ENCODE results near the gene EPB41. TPM values are rescaled to one million over a fixed set of nuclear protein-coding genes. Genes with fewer than 3 reads are reported as not detected.
"Not testable (repeated sequence)": the region's sequence is repeated elsewhere in the genome, so short reads cannot be mapped to it uniquely, and the experiment has no call there.

Gene EPB41
- total and polyA plus RNA-seq, 2 donors = 18.6 to 98.0 TPM

- H3K27ac ChIP-seq (ENCODE audit: low read depth in 1 of 2, low read length in 1 of 2) = peak overlapping the region; percentile 92 to 94
Measured at GRCh38 chr1:28928314-28928941, 14.1 kb downstream of the EPB41 start.

GRCh38 chr1:28933277-28933676 lies 18.9 kb downstream of the EPB41 start:
- Histone ChIP-seq H3K9me3 (ENCODE audit: control insufficient read depth in 2 of 2, insufficient read depth in 1 of 2, low read length in 1 of 2) (no peaks in the 10 kb centered on the region), H3K27me3 (ENCODE audit: control insufficient read depth in 2 of 2, insufficient read depth in 1 of 2, low read length in 1 of 2) (no peaks in the 10 kb centered on the region), H3K4me3 (ENCODE audit: low read length in 2 of 2) (no peak overlapping the region), H3K36me3 (ENCODE audit: control insufficient read depth in 2 of 2, insufficient read depth in 2 of 2, low read length in 1 of 2) (peaks cover 0 to 3% of the 10 kb centered on the region in 2 donors), H3K4me1 (ENCODE audit: control insufficient read depth in 2 of 2, insufficient read depth in 2 of 2, low read length in 2 of 2) (peaks cover 16 to 31% of the 10 kb centered on the region in 2 donors), H3K27ac (ENCODE audit: low read depth in 1 of 2, low read length in 1 of 2) (no peak overlapping the region)
- 79% methylated on average over 2 of the region's 2 CpGs for WGBS
- peak in 1 of 9 donors; percentile 27 for DNase-seq (ENCODE audit: low read depth in 6 of 9, low spot score in 9 of 9)

More at GRCh38 chr1:28928314-28928941, 14.1 kb downstream of the EPB41 start:
- Histone ChIP-seq H3K4me3 (ENCODE audit: low read length in 2 of 2) (peak overlapping the region; percentile 26 to 39), H3K36me3 (ENCODE audit: control insufficient read depth in 2 of 2, insufficient read depth in 2 of 2, low read length in 1 of 2) (no peaks in the 10 kb centered on the region), H3K27me3 (ENCODE audit: control insufficient read depth in 2 of 2, insufficient read depth in 1 of 2, low read length in 1 of 2) (no peaks in the 10 kb centered on the region), H3K4me1 (ENCODE audit: control insufficient read depth in 2 of 2, insufficient read depth in 2 of 2, low read length in 2 of 2) (peaks cover 33 to 52% of the 10 kb centered on the region in 2 donors), H3K9me3 (ENCODE audit: control insufficient read depth in 2 of 2, insufficient read depth in 1 of 2, low read length in 1 of 2) (no peaks in the 10 kb centered on the region)
- 33% methylated on average over 2 of the region's 2 CpGs for WGBS
- peak in 4 of 9 donors; percentile 19 to 55 (median 31) for DNase-seq (ENCODE audit: low read depth in 6 of 9, low spot score in 9 of 9)

GRCh38 chr1:28933918-28934317 lies 19.5 kb downstream of the EPB41 start:
- Histone ChIP-seq H3K27me3 (ENCODE audit: control insufficient read depth in 2 of 2, insufficient read depth in 1 of 2, low read length in 1 of 2) (no peaks in the 10 kb centered on the region), H3K36me3 (ENCODE audit: control insufficient read depth in 2 of 2, insufficient read depth in 2 of 2, low read length in 1 of 2) (peaks cover 0 to 3% of the 10 kb centered on the region in 2 donors), H3K9me3 (ENCODE audit: control insufficient read depth in 2 of 2, insufficient read depth in 1 of 2, low read length in 1 of 2) (no peaks in the 10 kb centered on the region), H3K4me3 (ENCODE audit: low read length in 2 of 2) (no peak overlapping the region), H3K4me1 (ENCODE audit: control insufficient read depth in 2 of 2, insufficient read depth in 2 of 2, low read length in 2 of 2) (peaks cover 16 to 25% of the 10 kb centered on the region in 2 donors), H3K27ac (ENCODE audit: low read depth in 1 of 2, low read length in 1 of 2) (no peak overlapping the region)
- no peak for DNase-seq (ENCODE audit: low read depth in 6 of 9, low spot score in 9 of 9)

- Histone ChIP-seq H3K36me3 (ENCODE audit: control insufficient read depth in 2 of 2, insufficient read depth in 2 of 2, low read length in 1 of 2) (peaks cover 0 to 3% of the 10 kb centered on the region in 2 donors), H3K27ac (ENCODE audit: low read depth in 1 of 2, low read length in 1 of 2) (no peak overlapping the region), H3K9me3 (ENCODE audit: control insufficient read depth in 2 of 2, insufficient read depth in 1 of 2, low read length in 1 of 2) (no peaks in the 10 kb centered on the region), H3K27me3 (ENCODE audit: control insufficient read depth in 2 of 2, insufficient read depth in 1 of 2, low read length in 1 of 2) (no peaks in the 10 kb centered on the region), H3K4me1 (ENCODE audit: control insufficient read depth in 2 of 2, insufficient read depth in 2 of 2, low read length in 2 of 2) (peaks cover 12 to 18% of the 10 kb centered on the region in 2 donors), H3K4me3 (ENCODE audit: low read length in 2 of 2) (no peak overlapping the region)
- 97% methylated on average over 5 of the region's 5 CpGs for WGBS
- DNase-seq (ENCODE audit: low read depth in 6 of 9, low spot score in 9 of 9) = no peak
Measured at GRCh38 chr1:28934676-28935075, 20.3 kb downstream of the EPB41 start.

DNA sequence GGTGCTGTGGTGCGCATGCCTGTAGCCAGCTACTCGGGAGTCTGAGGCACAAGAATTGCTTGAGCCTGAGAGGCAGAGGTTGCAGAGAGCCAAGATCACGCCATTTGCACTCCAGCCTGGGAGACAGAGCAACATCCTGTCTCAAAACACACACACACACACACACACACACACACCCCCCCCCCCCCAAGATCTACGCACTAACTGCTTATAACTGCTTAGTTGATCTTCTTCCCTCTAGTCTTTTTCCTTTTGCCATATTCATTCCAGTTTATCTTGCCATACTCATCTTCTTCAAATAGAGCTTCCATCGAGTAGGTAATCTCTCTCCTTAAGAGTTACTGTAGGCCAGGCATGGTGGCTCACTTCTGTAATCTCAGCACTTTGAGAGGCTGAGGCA lies 20.9 kb downstream of the EPB41 start:
- Histone ChIP-seq H3K36me3 (ENCODE audit: control insufficient read depth in 2 of 2, insufficient read depth in 2 of 2, low read length in 1 of 2) (peaks cover 0 to 3% of the 10 kb centered on the region in 2 donors), H3K4me3 (ENCODE audit: low read length in 2 of 2) (no peak overlapping the region), H3K4me1 (ENCODE audit: control insufficient read depth in 2 of 2, insufficient read depth in 2 of 2, low read length in 2 of 2) (peaks cover 7 to 12% of the 10 kb centered on the region in 2 donors), H3K27me3 (ENCODE audit: control insufficient read depth in 2 of 2, insufficient read depth in 1 of 2, low read length in 1 of 2) (no peaks in the 10 kb centered on the region), H3K9me3 (ENCODE audit: control insufficient read depth in 2 of 2, insufficient read depth in 1 of 2, low read length in 1 of 2) (no peaks in the 10 kb centered on the region), H3K27ac (ENCODE audit: low read depth in 1 of 2, low read length in 1 of 2) (no peak overlapping the region)
- DNase-seq (ENCODE audit: low read depth in 6 of 9, low spot score in 9 of 9) = peak in 1 of 9 donors; percentile 22
- 92% methylated on average over 5 of the region's 5 CpGs for WGBS

DNA sequence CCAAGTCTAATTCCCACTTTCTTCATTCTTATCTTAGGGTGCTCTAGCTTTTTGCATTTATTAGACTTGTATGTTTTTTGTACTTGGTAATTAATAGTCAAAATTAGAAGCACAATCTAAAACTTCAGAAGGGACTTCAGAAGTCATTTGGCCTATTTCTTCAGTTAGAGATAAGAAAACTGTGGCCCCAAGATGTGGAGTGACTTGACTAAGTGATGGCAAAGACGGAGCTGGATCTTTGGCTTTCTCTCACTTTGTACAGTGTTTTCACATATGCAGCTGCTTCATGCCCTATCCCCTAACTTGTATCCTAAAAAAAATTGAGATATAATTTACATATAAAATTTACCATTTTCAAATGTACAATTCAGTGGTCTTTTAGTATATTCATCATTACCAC lies 21.7 kb downstream of the EPB41 start:
- DNase-seq (ENCODE audit: low read depth in 6 of 9, low spot score in 9 of 9) = no peak
- WGBS = 93% methylated on average over 1 of the region's 1 CpG
- peaks cover 6 to 11% of the 10 kb centered on the region in 2 donors for H3K4me1 ChIP-seq (ENCODE audit: control insufficient read depth in 2 of 2, insufficient read depth in 2 of 2, low read length in 2 of 2)

DNA sequence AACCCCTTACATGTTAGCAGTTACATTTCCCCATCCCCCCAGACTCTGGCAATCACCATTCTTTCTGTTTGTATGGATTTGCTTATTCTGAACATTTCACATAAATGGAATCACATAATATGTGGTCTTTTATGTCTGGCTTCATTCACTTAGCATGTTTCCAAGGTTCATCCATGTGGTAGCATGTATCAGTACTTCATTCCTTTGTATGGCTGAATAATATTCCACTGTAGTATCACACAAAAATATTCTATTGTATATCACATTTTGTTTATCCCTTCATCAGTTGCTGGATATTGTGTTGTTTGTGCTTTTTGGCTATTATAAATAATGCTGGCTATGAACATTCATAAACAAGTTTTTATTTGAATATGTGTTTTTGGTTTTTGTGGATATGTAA lies 22.2 kb downstream of the EPB41 start:
- Histone ChIP-seq H3K4me1 (ENCODE audit: control insufficient read depth in 2 of 2, insufficient read depth in 2 of 2, low read length in 2 of 2) (peaks cover 6 to 11% of the 10 kb centered on the region in 2 donors), H3K27ac (ENCODE audit: low read depth in 1 of 2, low read length in 1 of 2) (no peak overlapping the region), H3K36me3 (ENCODE audit: control insufficient read depth in 2 of 2, insufficient read depth in 2 of 2, low read length in 1 of 2) (peaks cover 0 to 3% of the 10 kb centered on the region in 2 donors), H3K4me3 (ENCODE audit: low read length in 2 of 2) (no peak overlapping the region), H3K9me3 (ENCODE audit: control insufficient read depth in 2 of 2, insufficient read depth in 1 of 2, low read length in 1 of 2) (no peaks in the 10 kb centered on the region), H3K27me3 (ENCODE audit: control insufficient read depth in 2 of 2, insufficient read depth in 1 of 2, low read length in 1 of 2) (no peaks in the 10 kb centered on the region)
- no peak for DNase-seq (ENCODE audit: low read depth in 6 of 9, low spot score in 9 of 9)

More for the DNA sequence above, 21.7 kb downstream of the EPB41 start:
- no peak overlapping the region for H3K4me3 ChIP-seq (ENCODE audit: low read length in 2 of 2)
- H3K36me3 ChIP-seq (ENCODE audit: control insufficient read depth in 2 of 2, insufficient read depth in 2 of 2, low read length in 1 of 2) = peaks cover 0 to 3% of the 10 kb centered on the region in 2 donors
- H3K9me3 ChIP-seq (ENCODE audit: control insufficient read depth in 2 of 2, insufficient read depth in 1 of 2, low read length in 1 of 2) = no peaks in the 10 kb centered on the region
- no peaks in the 10 kb centered on the region for H3K27me3 ChIP-seq (ENCODE audit: control insufficient read depth in 2 of 2, insufficient read depth in 1 of 2, low read length in 1 of 2)
- no peak overlapping the region for H3K27ac ChIP-seq (ENCODE audit: low read depth in 1 of 2, low read length in 1 of 2)

GRCh38 chr1:28943581-28943980 lies 29.2 kb downstream of the EPB41 start:
- H3K36me3 ChIP-seq (ENCODE audit: control insufficient read depth in 2 of 2, insufficient read depth in 2 of 2, low read length in 1 of 2); H3K4me3 ChIP-seq (ENCODE audit: low read length in 2 of 2); H3K27me3 ChIP-seq (ENCODE audit: control insufficient read depth in 2 of 2, insufficient read depth in 1 of 2, low read length in 1 of 2); H3K9me3 ChIP-seq (ENCODE audit: control insufficient read depth in 2 of 2, insufficient read depth in 1 of 2, low read length in 1 of 2); DNase-seq (ENCODE audit: low read depth in 6 of 9, low spot score in 9 of 9); H3K4me1 ChIP-seq (ENCODE audit: control insufficient read depth in 2 of 2, insufficient read depth in 2 of 2, low read length in 2 of 2); H3K27ac ChIP-seq (ENCODE audit: low read depth in 1 of 2, low read length in 1 of 2): not testable (repeated sequence)
- WGBS = 93% methylated on average over 3 of the region's 3 CpGs

DNA sequence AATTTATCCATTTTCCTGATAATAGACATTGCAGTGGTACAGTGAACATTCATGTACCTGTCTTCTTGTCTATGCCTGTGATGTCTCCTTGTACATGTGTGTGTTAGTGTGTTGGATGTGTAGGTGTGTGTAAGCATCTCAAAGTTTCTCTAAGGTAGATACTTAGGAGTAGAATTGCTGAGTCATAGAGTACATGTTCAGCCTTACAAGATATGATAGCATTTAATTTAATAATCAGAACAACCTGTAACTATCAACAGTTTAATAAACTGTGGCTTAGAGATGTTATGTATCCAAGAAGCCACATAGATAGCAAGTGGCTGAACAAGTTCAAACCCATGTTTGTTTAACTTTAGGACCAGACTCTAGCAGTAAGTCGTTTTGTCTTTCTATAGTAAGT lies 35.6 kb downstream of the EPB41 start:
- Histone ChIP-seq H3K27ac (ENCODE audit: low read depth in 1 of 2, low read length in 1 of 2) (no peak overlapping the region), H3K4me1 (ENCODE audit: control insufficient read depth in 2 of 2, insufficient read depth in 2 of 2, low read length in 2 of 2) (no peaks in the 10 kb centered on the region), H3K27me3 (ENCODE audit: control insufficient read depth in 2 of 2, insufficient read depth in 1 of 2, low read length in 1 of 2) (no peaks in the 10 kb centered on the region), H3K36me3 (ENCODE audit: control insufficient read depth in 2 of 2, insufficient read depth in 2 of 2, low read length in 1 of 2) (no peaks in the 10 kb centered on the region), H3K9me3 (ENCODE audit: control insufficient read depth in 2 of 2, insufficient read depth in 1 of 2, low read length in 1 of 2) (no peaks in the 10 kb centered on the region), H3K4me3 (ENCODE audit: low read length in 2 of 2) (no peak overlapping the region)
- 97% methylated on average over 1 of the region's 1 CpG for WGBS
- DNase-seq (ENCODE audit: low read depth in 6 of 9, low spot score in 9 of 9) = no peak

Data from thymus (tissue), 11 donors.